ENCODE results near the gene IDI1.

- TF ChIP-seq EZH2 (IDR thresholded peaks at IDR 0.05; ENCODE audit: borderline replicate concordance, insufficient read depth, low read depth, low read length, poor library complexity, severe bottlenecking) (no peak), CTCF (IDR thresholded peaks at IDR 0.05) (no peak)
Measured at GRCh38 chr10:996031-996430, 52.9 kb downstream of the IDI1 start.
